NT2/D1 (cell line): ENCODE results near the gene WSCD1.

ENCODE experiments used
- DNase-seq: peaks from one replicate; pipeline ENCODE4 v3.0.0-alpha.2; 2011; ENCODE audit warnings: low read depth, low spot score
- H3K27me3 ChIP-seq: 2 replicates; pipeline ENCODE4 v1.6.0; 2011; ENCODE audit warnings: mild to moderate bottlenecking; ENCODE audit not compliant: insufficient read length, insufficient read depth
- H3K36me3 ChIP-seq: 2 replicates; pipeline ENCODE4 v1.6.1; 2011; ENCODE audit warnings: mild to moderate bottlenecking, low read length, mixed read lengths; ENCODE audit not compliant: insufficient read depth, insufficient read length
- H3K4me1 ChIP-seq: 2 replicates; pipeline ENCODE4 v1.5.1; 2011; ENCODE audit not compliant: insufficient read depth, insufficient read length
- H3K4me3 ChIP-seq: 2 replicates; pipeline ENCODE4 v1.5.1; 2011; ENCODE audit warnings: low read depth; ENCODE audit not compliant: insufficient read length
- H3K9ac ChIP-seq: 2 replicates; pipeline ENCODE4 v1.6.0; 2011; ENCODE audit warnings: low read depth; ENCODE audit not compliant: insufficient read length
- H3K9me3 ChIP-seq: 2 replicates; pipeline ENCODE4 v1.5.1; 2011; ENCODE audit warnings: mild to moderate bottlenecking, low read length; ENCODE audit not compliant: insufficient read depth
- SUZ12 ChIP-seq: IDR thresholded peaks from 2 replicates; pipeline ENCODE4 v1.6.1; 2011; ENCODE audit not compliant: insufficient read length, insufficient read depth; ENCODE audit errors: extremely low read depth
- YY1 ChIP-seq: IDR thresholded peaks from 2 replicates; pipeline ENCODE4 v1.6.1; 2011; ENCODE audit not compliant: insufficient read length, insufficient read depth
- ZNF274 ChIP-seq: IDR thresholded peaks from 2 replicates; pipeline ENCODE4 v1.6.1; 2011; ENCODE audit warnings: mild to moderate bottlenecking, low read depth, low read length

The WSCD1 gene

GRCh38 chr17:6147042-6147441 lies 76.9 kb downstream of the WSCD1 start:
- DNase-seq: no peak
- no peak overlapping the region for H3K9ac ChIP-seq
- H3K27me3 ChIP-seq: no peaks in the 10 kb centered on the region
- H3K9me3 ChIP-seq: peaks cover 17% of the 10 kb centered on the region; the same call in 1 of the 2 replicates
- H3K36me3 ChIP-seq: no peaks in the 10 kb centered on the region
- H3K4me3 ChIP-seq: no peak overlapping the region
- TF ChIP-seq ZNF274 (no peak), YY1 (no peak), SUZ12 (no peak)
- no peaks in the 10 kb centered on the region for H3K4me1 ChIP-seq

GRCh38 chr17:6153375-6153774 lies 83.2 kb downstream of the WSCD1 start:
- H3K4me1 ChIP-seq: no peaks in the 10 kb centered on the region
- H3K36me3 ChIP-seq: no peaks in the 10 kb centered on the region
- no peak for DNase-seq
- H3K9ac ChIP-seq: no peak overlapping the region
- no peaks in the 10 kb centered on the region for H3K27me3 ChIP-seq
- no peak for TF ChIP-seq ZNF274
- no peaks in the 10 kb centered on the region for H3K9me3 ChIP-seq
- H3K4me3 ChIP-seq: no peak overlapping the region

GRCh38 chr17:6157716-6158115 lies 87.5 kb downstream of the WSCD1 start:
- peaks cover under 1% of the 10 kb centered on the region for H3K4me1 ChIP-seq
- no peak for TF ChIP-seq SUZ12
- no peak for TF ChIP-seq ZNF274
- no peak for TF ChIP-seq YY1
- no peak overlapping the region for H3K4me3 ChIP-seq
- H3K9me3 ChIP-seq: no peaks in the 10 kb centered on the region
- H3K9ac ChIP-seq: no peak overlapping the region
- H3K27me3 ChIP-seq: peaks cover 3% of the 10 kb centered on the region
- DNase-seq: no peak
- H3K36me3 ChIP-seq: no peaks in the 10 kb centered on the region

- TF ChIP-seq ZNF274 (no peak), YY1 (no peak), SUZ12 (no peak)
- Histone ChIP-seq H3K4me1 (peaks cover 5% of the 10 kb centered on the region), H3K36me3 (no peaks in the 10 kb centered on the region), H3K9me3 (no peaks in the 10 kb centered on the region), H3K4me3 (no peak overlapping the region), H3K27me3 (peaks cover 3% of the 10 kb centered on the region), H3K9ac (no peak overlapping the region)
- DNase-seq: no peak
These were observed 89.5 kb downstream of the WSCD1 start for GRCh38 chr17:6159541-6160231.

- no peak for DNase-seq
- Histone ChIP-seq H3K9ac (no peak overlapping the region), H3K36me3 (no peaks in the 10 kb centered on the region), H3K27me3 (peaks cover 3% of the 10 kb centered on the region), H3K9me3 (no peaks in the 10 kb centered on the region), H3K4me3 (no peak overlapping the region), H3K4me1 (peaks cover 5% of the 10 kb centered on the region)
- no peak for TF ChIP-seq YY1
- no peak for TF ChIP-seq SUZ12
- no peak for TF ChIP-seq ZNF274
These were observed 90.0 kb downstream of the WSCD1 start for GRCh38 chr17:6160232-6160555.

GRCh38 chr17:6160911-6161855 lies 91.0 kb downstream of the WSCD1 start:
- TF ChIP-seq ZNF274: no peak
- TF ChIP-seq YY1: no peak
- no peak for TF ChIP-seq SUZ12
- Histone ChIP-seq H3K9ac (no peak overlapping the region), H3K9me3 (no peaks in the 10 kb centered on the region), H3K27me3 (peaks cover 3% of the 10 kb centered on the region), H3K36me3 (no peaks in the 10 kb centered on the region), H3K4me1 (peaks cover 5% of the 10 kb centered on the region), H3K4me3 (no peak overlapping the region)
- DNase-seq: no peak

- Histone ChIP-seq H3K9me3 (no peaks in the 10 kb centered on the region), H3K4me1 (peaks cover 5% of the 10 kb centered on the region), H3K27me3 (peaks cover 3% of the 10 kb centered on the region), H3K4me3 (no peak overlapping the region), H3K36me3 (no peaks in the 10 kb centered on the region), H3K9ac (no peak overlapping the region)
- TF ChIP-seq YY1: no peak
- TF ChIP-seq SUZ12: no peak
- TF ChIP-seq ZNF274: no peak
- DNase-seq: peak; percentile 36
These were observed 92.0 kb downstream of the WSCD1 start for GRCh38 chr17:6162216-6162615.
